Kidney glomerular epithelial cell (primary cell): ENCODE results near the gene IRAK1.

Experiments
- DNase-seq: peaks from one replicate; lab custom pipeline; 2025; lab: John Stamatoyannopoulos, UW

IRAK1 gene

GRCh38 chrX:154019633-154020528 is at the start of gene IRAK1:
Gene IRAK1, minus strand, starts transcription at chrX:154019902. Its CDS starts 90 bp downstream, at chrX:154019812.
- DNase-seq = no peak

- DNase-seq = no peak
These were observed 48.9 kb upstream of the IRAK1 start for GRCh38 chrX:154068560-154068959.

- DNase-seq = no peak
These were observed 45.1 kb upstream of the IRAK1 start for GRCh38 chrX:154064637-154065435.

GRCh38 chrX:154063234-154063633 is 43.5 kb upstream of the IRAK1 start:
- DNase-seq = no peak

- DNase-seq = no peak
These were observed 42.1 kb upstream of the IRAK1 start for GRCh38 chrX:154061801-154062200.

GRCh38 chrX:154059729-154060245 is 40.1 kb upstream of the IRAK1 start:
- DNase-seq = no peak

GRCh38 chrX:154059231-154059630 is 39.5 kb upstream of the IRAK1 start:
- no peak for DNase-seq

GRCh38 chrX:154058214-154058997 is 38.7 kb upstream of the IRAK1 start:
- no peak for DNase-seq

- no peak for DNase-seq
These were observed 38.1 kb upstream of the IRAK1 start for GRCh38 chrX:154057791-154058190.

GRCh38 chrX:154056770-154057241 is 37.1 kb upstream of the IRAK1 start:
- DNase-seq = no peak

- peak; percentile 5 for DNase-seq
These were observed 31.6 kb upstream of the IRAK1 start for GRCh38 chrX:154051201-154051810.

- no peak for DNase-seq
These were observed 30.4 kb upstream of the IRAK1 start for GRCh38 chrX:154050113-154050495.

GRCh38 chrX:154049209-154050112 is 29.8 kb upstream of the IRAK1 start:
- DNase-seq = no peak

- no peak for DNase-seq
These were observed 28.7 kb upstream of the IRAK1 start for GRCh38 chrX:154048398-154048797.

GRCh38 chrX:154046940-154047610 is 27.4 kb upstream of the IRAK1 start:
- no peak for DNase-seq

GRCh38 chrX:154046031-154046781 is 26.5 kb upstream of the IRAK1 start:
- no peak for DNase-seq

- DNase-seq = no peak
These were observed 24.4 kb upstream of the IRAK1 start for GRCh38 chrX:154044091-154044490.

GRCh38 chrX:154043003-154043763 is 23.5 kb upstream of the IRAK1 start:
- no peak for DNase-seq
